Endothelial cell of umbilical vein (primary cell): ENCODE data around the gene NMU. TPM values are rescaled to one million over a fixed set of nuclear protein-coding genes. Genes with fewer than 3 reads are reported as not detected.

Experiments used
- BruUV-seq: library from RNA; stranded (reverse); fragments of 400-500 nt; replicated peaks from 2 replicates; lab custom pipeline; 2021; lab: Mats Ljungman, UMichigan
- CTCF ChIA-PET: fragments of 300-600, 350-600 bp; sonication (Branson Sonifier 250); formaldehyde crosslinking; loops from one replicate; lab custom pipeline; 2021; ENCODE audit warnings: antibody characterized with exemption, inconsistent platforms; lab: Charles Lee
- POLR2A ChIA-PET: fragments of 300-600, 350-600 bp; sonication (Branson Sonifier 250); formaldehyde crosslinking; loops from one replicate; lab custom pipeline; 2021; ENCODE audit warnings: antibody characterized with exemption, inconsistent platforms; lab: Charles Lee
- DNase-seq: peaks from one replicate; pipeline ENCODE4 v3.0.0-alpha.2; 2011; ENCODE audit warnings: low read depth, low spot score
- FAIRE-seq: peaks from 2 replicates; lab custom pipeline; 2011; peaks lifted over from hg19 to GRCh38; lab: Jason Lieb, UNC
- H2AFZ ChIP-seq: 2 replicates; pipeline ENCODE4 v1.6.0; 2012; ENCODE audit warnings: low read depth, low read length, control low read depth, inconsistent platforms
- H3K27ac ChIP-seq: 2 replicates; pipeline ENCODE4 v1.5.1; 2011; ENCODE audit warnings: low read depth, mild to moderate bottlenecking, control low read depth, low read length, moderate library complexity; ENCODE audit not compliant: insufficient read depth
- H3K27me3 ChIP-seq, 2 experiments: 2 replicates each; pipeline versions ENCODE4 v1.6.0 to v1.6.1; 2011; ENCODE audit warnings: low read length in 2 of 2, mixed read lengths in 1 of 2; ENCODE audit not compliant: control insufficient read depth in 2 of 2, insufficient read depth in 2 of 2
- H3K36me3 ChIP-seq, 2 experiments: 2 replicates in 1 of 2; 3 replicates in 1 of 2; pipeline ENCODE4 v1.5.1; 2011; ENCODE audit warnings: low read length in 2 of 2, mild to moderate bottlenecking in 1 of 2, moderate library complexity in 1 of 2; ENCODE audit not compliant: control insufficient read depth in 2 of 2, insufficient read depth in 2 of 2; ENCODE audit errors: extremely low read depth in 1 of 2
- H3K4me1 ChIP-seq: 3 replicates; pipeline ENCODE4 v1.5.1; 2011; ENCODE audit warnings: mild to moderate bottlenecking, low read length; ENCODE audit not compliant: control insufficient read depth, insufficient read depth; ENCODE audit errors: extremely low read depth
- H3K4me2 ChIP-seq: 2 replicates; pipeline ENCODE4 v1.6.1; 2011; ENCODE audit warnings: low read length, control low read depth, mixed read lengths; ENCODE audit not compliant: insufficient read depth
- H3K4me3 ChIP-seq, 3 experiments: fragments of 200-600 bp in 1 of 3; sonication (generic), shearing (Covaris generic) in 1 of 3; replicated peaks in 1 of 3; 2 replicates each; pipeline ENCODE4 v1.5.1; 2011 to 2016; ENCODE audit warnings: control low read depth in 3 of 3, low read length in 3 of 3, mild to moderate bottlenecking in 2 of 3, inconsistent platforms in 1 of 3, low read depth in 1 of 3, moderate library complexity in 1 of 3; ENCODE audit not compliant: insufficient read depth in 1 of 3
- H3K79me2 ChIP-seq: 2 replicates; pipeline ENCODE4 v1.6.0; 2012; ENCODE audit warnings: low read length, inconsistent platforms; ENCODE audit not compliant: control insufficient read depth, insufficient read depth
- H3K9ac ChIP-seq: replicated peaks from 2 replicates; pipeline ENCODE3; 2011; ENCODE audit warnings: low read length, control low read depth; ENCODE audit not compliant: insufficient read depth; ENCODE audit errors: extremely low read depth
- H3K9me1 ChIP-seq: replicated peaks from 3 replicates; pipeline ENCODE4 v1.6.0; 2011; ENCODE audit warnings: mild to moderate bottlenecking, low read length; ENCODE audit not compliant: control insufficient read depth, insufficient read depth; ENCODE audit errors: extremely low read depth
- H3K9me3 ChIP-seq: replicated peaks from 2 replicates; pipeline ENCODE4 v1.5.1; 2012; ENCODE audit warnings: low read length, inconsistent platforms; ENCODE audit not compliant: control insufficient read depth, insufficient read depth
- H4K20me1 ChIP-seq: replicated peaks from 2 replicates; pipeline ENCODE3; 2011; ENCODE audit warnings: mild to moderate bottlenecking, low read length; ENCODE audit not compliant: control insufficient read depth, insufficient read depth; ENCODE audit errors: extremely low read depth
- CTCF ChIP-seq, 2 donors: IDR thresholded peaks; 1 replicate in 1 of 2; 2 replicates in 1 of 2; pipeline ENCODE4 v1.5.1; 2011; ENCODE audit warnings: low read length in 2 of 2, mild to moderate bottlenecking in 2 of 2, moderate library complexity in 2 of 2, control low read depth in 1 of 2, inconsistent platforms in 1 of 2, low read depth in 1 of 2; ENCODE audit not compliant: insufficient read depth in 1 of 2; ENCODE audit errors: extremely low read depth in 1 of 2
- EZH2 ChIP-seq: IDR thresholded peaks from 2 replicates; pipeline ENCODE4 v1.6.1; 2012; ENCODE audit warnings: borderline replicate concordance, low read depth, mild to moderate bottlenecking, moderate library complexity, low read length, inconsistent platforms; ENCODE audit not compliant: severe bottlenecking
- FOS ChIP-seq: IDR thresholded peaks from 2 replicates; pipeline ENCODE4 v1.6.1; 2011; ENCODE audit warnings: mild to moderate bottlenecking, low read length, moderate library complexity, borderline replicate concordance; ENCODE audit not compliant: insufficient read depth
- GATA2 ChIP-seq: IDR thresholded peaks from 2 replicates; pipeline ENCODE4 v1.7.0; 2011; ENCODE audit warnings: low read depth, mild to moderate bottlenecking, moderate library complexity, mixed read lengths, low read length; ENCODE audit not compliant: insufficient read length, insufficient read depth
- JUN ChIP-seq: IDR thresholded peaks from 2 replicates; pipeline ENCODE4 v1.6.1; 2011; ENCODE audit warnings: borderline replicate concordance, low read depth; ENCODE audit not compliant: insufficient read length, insufficient read depth
- MAX ChIP-seq: IDR thresholded peaks from 2 replicates; pipeline ENCODE4 v1.6.1; 2011; ENCODE audit not compliant: insufficient read depth, insufficient read length
- MYC ChIP-seq: IDR thresholded peaks from one replicate; pipeline ENCODE4 v1.6.1; 2011; ENCODE audit warnings: mild to moderate bottlenecking, low read depth, low read length
- POLR2A ChIP-seq: IDR thresholded peaks from 2 replicates; pipeline ENCODE4 v1.6.1; 2012; ENCODE audit warnings: low read depth, mild to moderate bottlenecking, control low read depth, low read length
- POLR2AphosphoS5 ChIP-seq: IDR thresholded peaks from 2 replicates; pipeline ENCODE4 v1.6.1; 2012; ENCODE audit warnings: low read depth, mild to moderate bottlenecking, control low read depth, low read length, moderate library complexity; ENCODE audit not compliant: insufficient read depth
- dilution Hi-C: fragments of 300-500 bp; cut with MboI; formaldehyde crosslinking; loops from one replicate; pipeline ENCODE4 v1.15.0; 2019; ENCODE audit warnings: low sequenced_read_pairs; ENCODE audit not compliant: extremely low pct_ligation_motif_present
- intact Hi-C: fragments of 100-400 bp; cut with micrococcal nuclease; formaldehyde crosslinking; loops from one replicate; pipeline ENCODE4 v1.10.0; 2022
- polyA plus RNA-seq, 4 experiments: library from polyadenylated mRNA; depleted of rRNA in 3 of 4; stranded (reverse) in 3 of 4; unstranded in 1 of 4; fragments of >200 nt; gene quantifications; 2 replicates each; pipeline versions ENCODE4 v1.2.1 to v1.2.3, GENCODE V29; 2011 to 2012; ENCODE audit warnings: missing spikeins in 1 of 4
- total RNA-seq: library from RNA; stranded (reverse); gene quantifications from 2 replicates; pipeline ENCODE4 v1.2.3, GENCODE V29; 2021

NMU gene
- total and polyA plus RNA-seq, 2 donors (not counting 3 experiments of a cell fraction or from before 2014, with no cell fraction given) = 1.4 to 3.7 TPM

- H3K9me1 ChIP-seq = no peaks in the 10 kb centered on the region
Measured at GRCh38 chr4:55633903-55634302, 2.2 kb downstream of the NMU start.

GRCh38 chr4:55625835-55626234, 10.3 kb downstream of the NMU start:
- no peaks in the 10 kb centered on the region for H3K4me1 ChIP-seq
- FAIRE-seq (no peak), DNase-seq (no peak)
- H3K27me3 ChIP-seq = peaks cover 0 to 4% of the 10 kb centered on the region in 2 experiments
- CTCF ChIA-PET = no interaction called here
- no peaks in the 10 kb centered on the region for H3K9me1 ChIP-seq
- no peaks in the 10 kb centered on the region for H3K79me2 ChIP-seq
- no peak overlapping the region for H3K4me3 ChIP-seq
- H4K20me1 ChIP-seq = no peaks in the 10 kb centered on the region
- no peaks in the 10 kb centered on the region for H3K9me3 ChIP-seq
- POLR2A ChIA-PET = no interaction called here
- H3K36me3 ChIP-seq = no peaks in the 10 kb centered on the region
- intact Hi-C loops = no loop called here
- no peak for TF ChIP-seq GATA2
- no peak for TF ChIP-seq JUN
- TF ChIP-seq POLR2A = no peak
- no peak for TF ChIP-seq MAX
- TF ChIP-seq CTCF (IDR thresholded peaks at IDR 0.05; ENCODE audit: extremely low read depth in 1 of 2, insufficient read depth in 1 of 2, low read depth in 1 of 2, low read length in 2 of 2) = no peak
- TF ChIP-seq MYC = no peak
- TF ChIP-seq EZH2 = no peak
- TF ChIP-seq FOS = no peak
- no peak for TF ChIP-seq POLR2AphosphoS5
- dilution Hi-C loops = no loop called here
- H3K9ac ChIP-seq = no peak overlapping the region
- H3K27ac ChIP-seq = no peak overlapping the region
- no peak overlapping the region for H2AFZ ChIP-seq
- no TSS peak for BruUV-seq
- no peak overlapping the region for H3K4me2 ChIP-seq

More at GRCh38 chr4:55633903-55634302, 2.2 kb downstream of the NMU start:
- no peaks in the 10 kb centered on the region for H3K9me3 ChIP-seq
- FAIRE-seq (no peak), DNase-seq (no peak)
- no peaks in the 10 kb centered on the region for H3K36me3 ChIP-seq
- no peak overlapping the region for H3K9ac ChIP-seq
- CTCF ChIA-PET = no interaction called here
- TF ChIP-seq JUN = no peak
- no peak for TF ChIP-seq CTCF (IDR thresholded peaks at IDR 0.05; ENCODE audit: extremely low read depth in 1 of 2, insufficient read depth in 1 of 2, low read depth in 1 of 2, low read length in 2 of 2)
- intact Hi-C loops = no loop called here
- dilution Hi-C loops = no loop called here
- no peak overlapping the region for H3K27ac ChIP-seq
- peaks cover 34 to 55% of the 10 kb centered on the region in 2 experiments for H3K27me3 ChIP-seq
- POLR2A ChIA-PET = no interaction called here
- no peak overlapping the region for H3K4me2 ChIP-seq
- H3K4me3 ChIP-seq = no peak overlapping the region
- H3K4me1 ChIP-seq = peaks cover 7% of the 10 kb centered on the region
- H2AFZ ChIP-seq = no peak overlapping the region
- no peaks in the 10 kb centered on the region for H3K79me2 ChIP-seq
- BruUV-seq = no TSS peak
- no peaks in the 10 kb centered on the region for H4K20me1 ChIP-seq
